GM21619 (cell line): Measurements from ENCODE around the gene MYDGF.
"Not testable (repeated sequence)": the region's sequence is repeated elsewhere in the genome, so short reads cannot be mapped to it uniquely, and the experiment has no call there.

Experiments used
- ATAC-seq: cut with Tn5 transposase; IDR thresholded peaks from one replicate; pipeline ENCODE4 v1.9.1; 2021; ENCODE audit not compliant: unreplicated experiment

The MYDGF gene

GRCh38 chr19:4701557-4701956, 31.4 kb upstream of the MYDGF start:
- ATAC-seq, result no peak

- no peak for ATAC-seq
Measured at GRCh38 chr19:4700693-4700970, 30.5 kb upstream of the MYDGF start.

- ATAC-seq, result no peak
Measured at GRCh38 chr19:4699826-4700692, 29.9 kb upstream of the MYDGF start.

GRCh38 chr19:4697304-4697703, 27.2 kb upstream of the MYDGF start:
- no peak for ATAC-seq

- no peak for ATAC-seq
Measured at GRCh38 chr19:4695224-4695731, 25.1 kb upstream of the MYDGF start.

GRCh38 chr19:4694211-4694987, 24.3 kb upstream of the MYDGF start:
- ATAC-seq, result no peak

GRCh38 chr19:4693471-4694121, 23.5 kb upstream of the MYDGF start:
- no peak for ATAC-seq

- ATAC-seq, result no peak
Measured at GRCh38 chr19:4693078-4693350, 22.9 kb upstream of the MYDGF start.

GRCh38 chr19:4692251-4693077, 22.3 kb upstream of the MYDGF start:
- no peak for ATAC-seq

GRCh38 chr19:4691373-4691772, 21.2 kb upstream of the MYDGF start:
- no peak for ATAC-seq

GRCh38 chr19:4690361-4690760, 20.2 kb upstream of the MYDGF start:
- ATAC-seq, result no peak

- ATAC-seq, result no peak
Measured at GRCh38 chr19:4689403-4689802, 19.3 kb upstream of the MYDGF start.

GRCh38 chr19:4688587-4688986, 18.4 kb upstream of the MYDGF start:
- ATAC-seq, result no peak

- ATAC-seq, result no peak
Measured at GRCh38 chr19:4687396-4687795, 17.3 kb upstream of the MYDGF start.

- no peak for ATAC-seq
Measured at GRCh38 chr19:4686700-4687099, 16.6 kb upstream of the MYDGF start.

GRCh38 chr19:4684312-4685095, 14.4 kb upstream of the MYDGF start:
- no peak for ATAC-seq

- ATAC-seq, result no peak
Measured at GRCh38 chr19:4682417-4683200, 12.5 kb upstream of the MYDGF start.

- not testable (repeated sequence) for ATAC-seq
Measured at GRCh38 chr19:4680021-4680420, 9.9 kb upstream of the MYDGF start.
